GM19023 (cell line): ENCODE data around the gene CDK13.
"Not testable (repeated sequence)": the region's sequence is repeated elsewhere in the genome, so short reads cannot be mapped to it uniquely, and the experiment has no call there.

Experiments used
- ATAC-seq: cut with Tn5 transposase; IDR thresholded peaks from one replicate; pipeline ENCODE4 v1.9.1; 2021; ENCODE audit warnings: mild to moderate bottlenecking, moderate library complexity; ENCODE audit not compliant: unreplicated experiment

CDK13 gene

DNA sequence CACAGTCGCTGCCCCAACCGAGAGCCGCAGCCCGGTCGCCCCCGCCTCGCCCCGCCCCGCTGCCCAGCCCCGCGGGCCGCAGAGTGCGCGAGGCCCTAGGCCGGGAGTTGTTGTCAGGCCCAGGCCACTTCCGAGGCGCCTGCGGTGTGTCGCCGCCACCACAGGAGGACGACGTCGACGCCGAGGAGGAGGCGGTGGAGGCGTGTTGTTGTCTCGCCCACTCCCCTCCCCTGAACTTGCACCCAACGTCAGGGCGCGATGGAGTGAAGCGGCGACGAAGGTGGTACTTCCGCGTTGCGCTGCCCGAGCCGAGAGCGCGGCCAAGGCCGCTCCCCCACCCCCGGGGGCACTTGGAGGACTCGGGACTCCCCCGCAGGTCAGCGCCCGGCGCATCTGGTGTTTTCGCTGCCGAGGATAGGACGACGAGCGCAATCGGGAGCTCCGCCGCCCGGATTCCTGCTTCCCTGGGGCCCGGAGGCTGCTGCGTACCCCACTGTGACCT, at the start of gene CDK13:
Gene CDK13 (plus strand): TSS at position 286 of the 502 bp plus-strand sequence. CDS start 386 bp downstream, outside the sequence.
- ATAC-seq: peak; percentile 43

DNA sequence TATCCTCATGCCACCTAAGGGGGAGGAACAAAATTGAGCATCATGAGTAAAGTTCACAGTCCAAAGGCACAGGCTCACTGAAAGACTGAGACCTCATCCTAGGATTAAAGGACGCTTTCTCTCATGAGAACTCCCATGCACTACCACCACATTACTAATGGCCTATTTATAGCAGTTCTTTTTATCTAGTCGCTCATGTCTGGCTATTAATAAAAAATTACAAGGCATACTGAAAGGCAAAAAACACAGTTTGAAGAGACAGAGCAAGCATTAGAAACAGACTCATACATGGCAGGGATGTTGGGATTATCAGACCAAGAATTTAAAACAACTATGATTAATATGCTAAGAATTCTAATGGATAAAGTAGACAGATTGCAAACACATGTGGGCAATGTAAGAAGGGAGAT, 46.0 kb upstream of the CDK13 start:
- no peak for ATAC-seq

DNA sequence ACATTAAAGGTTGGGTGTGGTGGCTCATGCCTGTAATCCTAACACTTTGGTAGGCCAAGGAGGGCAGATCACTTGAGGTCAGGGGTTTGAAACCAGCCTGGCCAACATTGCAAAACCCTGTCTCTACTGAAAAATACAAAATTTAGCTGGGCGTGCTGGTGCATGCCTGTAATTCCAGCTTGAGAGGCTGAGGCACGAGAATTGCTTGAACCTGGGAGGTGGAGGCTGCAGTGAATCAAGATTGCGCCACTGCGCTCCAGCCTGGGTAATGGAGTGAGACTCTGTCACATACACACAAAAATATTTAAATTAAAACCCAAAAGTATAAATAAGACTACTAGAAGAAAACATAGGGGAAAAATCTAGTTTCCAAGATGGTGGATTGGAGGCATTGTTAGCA, 41.9 kb upstream of the CDK13 start:
- ATAC-seq: no peak

DNA sequence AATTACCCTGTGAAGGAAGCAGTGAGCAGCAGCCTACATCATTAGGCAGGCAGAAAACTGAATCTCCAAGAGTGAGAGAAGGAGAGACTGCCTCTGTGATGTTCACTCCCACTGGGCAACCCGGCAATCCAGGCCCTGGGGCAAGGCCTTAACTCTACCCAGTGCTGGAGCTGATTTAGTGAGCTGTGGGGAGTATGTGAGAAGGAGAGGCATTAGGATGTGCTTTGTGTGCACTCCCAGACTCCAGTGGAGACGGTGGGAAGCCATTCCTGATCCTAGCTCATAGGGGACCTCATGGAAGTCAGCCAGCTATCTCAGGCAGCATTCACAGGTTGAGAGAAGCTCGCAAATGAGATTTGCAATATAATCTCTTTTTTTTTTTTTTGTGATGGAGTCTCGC, 41.1 kb upstream of the CDK13 start:
- no peak for ATAC-seq

DNA sequence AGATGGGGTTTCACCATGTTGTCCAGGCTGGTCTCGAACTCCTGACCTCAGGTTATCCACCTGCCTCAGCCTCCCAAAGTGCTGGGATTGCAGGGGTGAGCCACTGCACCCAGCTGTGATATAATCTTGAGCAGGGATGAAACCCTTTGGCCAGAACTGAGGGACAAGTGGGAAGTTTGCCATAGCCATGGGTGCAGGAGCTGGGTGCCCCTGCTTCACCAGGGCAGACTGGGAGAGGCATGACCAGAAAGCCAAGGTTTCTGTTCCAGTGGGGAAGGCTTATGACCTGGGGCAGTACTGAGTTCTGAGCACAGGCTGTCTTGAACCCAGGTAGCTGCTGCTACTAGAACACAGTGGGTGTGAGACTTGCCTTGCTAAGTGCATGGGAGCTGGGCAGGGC, 40.5 kb upstream of the CDK13 start:
- no peak for ATAC-seq

DNA sequence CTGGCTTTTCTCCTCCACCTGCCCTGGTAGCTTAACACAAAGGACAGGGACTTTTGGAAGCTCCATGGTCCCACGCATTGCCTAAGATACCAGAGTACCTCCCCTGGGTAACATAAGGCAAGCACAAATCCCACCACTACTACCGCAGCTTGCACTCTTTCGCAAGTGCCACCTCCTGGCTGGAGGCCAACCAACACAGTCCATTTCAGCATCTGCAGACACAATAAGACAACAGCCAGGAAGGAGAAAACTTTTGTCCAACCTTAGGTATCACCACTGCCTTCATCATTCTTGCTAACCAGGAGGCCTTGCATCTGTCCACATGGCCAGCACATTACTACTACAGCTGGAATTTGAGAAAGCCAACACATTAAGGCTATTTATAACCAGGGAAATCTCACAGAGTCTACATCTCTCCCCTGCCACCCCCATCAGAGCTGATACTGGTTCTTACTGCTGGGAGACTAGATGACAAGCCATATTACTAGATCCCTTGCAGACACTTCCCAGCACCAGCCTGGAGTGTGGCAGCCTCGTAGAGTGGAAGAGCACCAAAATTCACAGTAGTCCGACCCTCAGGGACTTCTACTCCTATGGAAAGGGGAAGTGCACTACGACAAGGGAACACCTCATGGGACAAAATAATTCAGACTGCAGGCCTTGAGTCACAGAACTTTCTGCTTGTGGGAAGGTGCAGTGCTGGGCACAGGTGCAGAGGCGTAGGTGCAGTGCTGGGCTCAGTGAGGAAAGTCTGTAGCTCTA, 39.8 kb upstream of the CDK13 start:
- no peak for ATAC-seq

DNA sequence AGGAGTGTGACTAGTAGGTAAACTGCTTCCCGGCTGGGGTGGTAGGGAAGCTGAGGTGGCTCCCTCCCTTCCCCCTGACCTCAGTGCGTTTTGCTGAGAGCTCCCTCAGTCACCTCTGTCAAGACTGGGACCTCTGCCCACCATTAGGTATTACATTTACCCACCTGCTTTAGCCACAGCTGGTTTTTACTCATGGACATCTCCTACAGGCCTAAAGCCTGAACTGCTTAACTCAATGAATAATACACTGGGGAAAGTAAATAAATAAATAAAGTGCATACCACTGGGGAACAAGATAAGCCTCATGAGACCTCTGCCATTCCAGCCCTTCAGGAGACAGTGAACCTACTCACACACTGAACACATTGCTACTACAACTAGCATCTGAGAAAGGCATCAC, 38.9 kb upstream of the CDK13 start:
- ATAC-seq: no peak

DNA sequence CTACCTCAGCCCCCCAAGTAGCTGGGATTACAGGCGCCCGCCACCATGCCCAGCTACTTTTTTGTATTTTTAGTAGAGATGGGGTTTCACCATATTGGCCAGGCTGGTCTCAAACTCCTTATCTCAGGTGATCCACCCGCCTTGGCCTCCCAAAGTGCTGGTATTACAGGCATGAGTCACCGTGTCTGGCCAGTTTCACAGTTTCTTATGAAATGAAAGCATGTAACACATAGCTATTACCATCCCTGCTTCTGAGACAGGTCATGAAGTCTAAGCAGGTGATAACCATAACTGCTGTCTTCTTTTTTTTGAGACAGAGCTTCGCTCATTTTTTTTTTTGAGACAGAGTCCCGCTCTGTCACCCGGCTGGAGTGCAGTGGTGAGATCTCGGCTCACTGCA, 34.2 kb upstream of the CDK13 start:
- ATAC-seq: not testable (repeated sequence)

DNA sequence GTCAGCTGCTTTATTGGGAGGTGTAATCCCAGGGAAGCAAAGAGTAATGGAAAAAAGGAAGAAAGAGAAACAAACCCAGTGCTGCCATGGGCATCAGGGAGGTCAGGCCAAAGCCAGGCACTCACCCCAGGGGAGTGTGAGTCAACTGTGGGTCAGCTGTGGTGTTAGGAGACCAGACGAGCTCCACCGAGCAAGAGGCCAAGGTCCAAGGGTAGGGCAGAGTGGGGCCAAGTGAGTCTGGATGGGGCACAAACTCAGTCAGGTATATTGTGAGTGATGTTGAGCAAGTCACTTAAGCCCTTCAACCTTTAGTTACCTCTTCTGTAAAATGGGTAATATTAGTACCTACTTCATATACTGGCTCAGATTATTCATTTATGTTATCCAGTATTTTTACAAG, 30.4 kb upstream of the CDK13 start:
- ATAC-seq: no peak

DNA sequence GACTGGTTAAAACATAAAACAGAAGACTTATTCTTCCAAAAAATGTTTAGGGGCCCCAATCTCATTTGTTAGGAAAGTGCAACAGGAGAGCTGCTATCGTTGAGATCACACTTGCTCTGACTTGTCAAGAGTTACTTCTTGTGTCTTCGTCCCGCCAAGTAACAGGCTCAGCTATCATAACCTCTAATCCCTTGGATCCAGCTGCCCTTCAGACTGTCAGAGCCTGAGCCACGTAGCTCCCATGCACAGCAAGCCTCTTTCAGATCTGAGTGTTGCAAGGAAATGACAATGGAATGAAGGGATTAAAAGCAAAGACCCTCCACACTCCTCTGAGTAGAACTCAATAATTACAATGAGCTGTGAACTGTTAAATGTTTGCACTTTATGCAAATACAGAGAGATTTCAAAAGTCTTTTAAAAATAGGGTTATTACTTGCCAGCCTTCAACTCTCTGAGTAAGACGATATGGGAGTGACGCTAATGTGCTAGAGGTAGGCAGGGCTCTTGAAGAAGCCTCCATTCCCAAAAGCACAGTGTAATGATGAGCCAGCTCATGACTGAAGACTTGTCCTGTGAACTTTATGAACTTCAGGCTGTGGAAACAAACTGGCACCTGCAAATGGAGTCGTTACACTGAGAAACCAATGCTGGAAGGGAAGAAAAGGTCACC, 28.4 kb upstream of the CDK13 start:
- no peak for ATAC-seq

DNA sequence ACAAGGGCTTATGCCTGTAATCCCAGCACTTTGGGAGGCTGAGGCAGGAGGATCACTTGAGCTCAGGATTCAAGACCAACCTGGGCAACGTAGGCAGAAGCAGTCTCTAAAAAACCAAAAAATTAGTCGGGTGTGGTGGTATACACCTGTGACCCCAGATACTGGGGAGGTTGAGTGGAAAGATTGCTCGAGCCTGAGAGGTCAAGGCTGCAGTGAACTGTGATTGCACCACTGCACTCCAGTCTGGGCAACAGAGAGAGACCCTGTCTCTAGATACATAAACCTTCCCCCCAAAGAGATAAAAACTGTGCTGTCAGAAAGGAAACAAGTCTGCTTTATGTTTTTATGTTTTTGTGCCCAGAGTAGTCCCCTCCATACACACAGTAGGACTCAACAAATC, 27.5 kb upstream of the CDK13 start:
- no peak for ATAC-seq

DNA sequence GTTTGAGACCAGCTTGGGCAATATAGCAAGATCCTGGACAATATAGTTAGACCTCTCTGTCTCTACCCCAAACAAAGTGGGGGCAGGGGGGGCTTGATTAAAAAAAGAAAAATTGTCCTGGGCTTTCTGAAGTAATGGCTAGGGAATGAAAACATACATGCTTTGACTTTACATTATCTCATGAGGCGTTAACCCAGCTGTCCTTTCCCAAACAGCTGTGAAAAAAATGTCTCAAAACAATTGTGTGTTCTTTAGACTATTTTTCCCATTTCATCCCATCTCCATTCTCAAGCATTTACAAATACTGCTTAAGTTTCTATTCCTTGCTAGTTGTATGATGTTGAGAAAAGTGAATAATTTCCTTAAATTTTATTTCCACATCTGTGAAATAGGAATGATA, 27.0 kb upstream of the CDK13 start:
- ATAC-seq: no peak

DNA sequence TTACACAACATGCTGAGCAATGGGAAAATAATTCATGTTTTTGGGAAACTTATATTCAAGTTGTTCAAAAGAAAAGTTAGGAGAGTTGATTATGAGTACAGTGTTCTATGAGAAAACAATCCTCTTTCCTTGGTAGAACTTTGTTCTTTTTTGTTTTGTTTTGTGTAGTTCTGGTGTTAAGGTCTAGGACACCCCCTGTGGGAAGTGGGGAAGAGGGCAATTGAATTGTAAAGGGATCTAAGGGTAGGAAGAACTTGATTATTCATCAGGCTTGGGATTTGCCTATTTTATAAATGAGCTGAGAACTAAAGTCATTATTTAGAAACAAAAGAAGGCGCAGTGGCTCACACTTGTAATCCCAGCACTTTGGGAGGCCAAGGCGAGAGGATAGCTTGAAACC, 25.9 kb upstream of the CDK13 start:
- no peak for ATAC-seq

DNA sequence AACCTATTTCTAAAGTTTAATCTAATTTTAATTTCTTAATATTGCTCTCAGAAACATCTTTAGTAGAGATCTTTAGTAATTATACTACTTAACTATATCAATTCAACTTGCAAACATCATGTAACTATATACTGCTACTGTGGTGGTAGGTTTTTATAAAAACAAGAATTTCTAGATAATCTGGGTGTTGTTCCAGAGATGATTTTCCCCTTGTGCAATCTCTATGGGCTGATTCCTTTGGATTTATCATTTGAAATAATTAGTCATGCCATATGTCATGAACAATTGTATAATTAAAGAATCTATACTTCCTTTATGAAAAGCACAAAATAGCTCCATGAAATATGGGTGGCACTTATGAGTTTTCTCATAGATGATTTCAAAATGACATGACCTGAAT, 23.9 kb upstream of the CDK13 start:
- no peak for ATAC-seq

DNA sequence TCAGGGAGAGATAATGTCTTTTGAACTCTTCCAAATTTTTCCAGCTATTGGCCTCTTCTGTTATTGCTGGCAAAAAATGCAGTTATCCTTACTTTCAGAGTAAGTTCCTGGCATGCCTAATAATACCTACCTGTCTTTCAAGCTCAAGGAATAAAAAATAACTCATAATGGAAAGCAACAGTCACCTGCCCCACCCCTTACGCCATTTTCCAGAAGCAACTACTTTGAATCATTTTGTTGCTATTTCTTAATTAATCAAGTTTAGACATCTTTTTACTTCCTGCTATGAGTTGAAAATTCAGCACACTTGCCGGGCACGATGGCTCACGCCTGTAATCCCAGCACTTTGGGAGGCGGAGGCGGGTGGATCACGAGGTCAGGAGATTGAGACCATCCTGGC, 23.0 kb upstream of the CDK13 start:
- no peak for ATAC-seq

DNA sequence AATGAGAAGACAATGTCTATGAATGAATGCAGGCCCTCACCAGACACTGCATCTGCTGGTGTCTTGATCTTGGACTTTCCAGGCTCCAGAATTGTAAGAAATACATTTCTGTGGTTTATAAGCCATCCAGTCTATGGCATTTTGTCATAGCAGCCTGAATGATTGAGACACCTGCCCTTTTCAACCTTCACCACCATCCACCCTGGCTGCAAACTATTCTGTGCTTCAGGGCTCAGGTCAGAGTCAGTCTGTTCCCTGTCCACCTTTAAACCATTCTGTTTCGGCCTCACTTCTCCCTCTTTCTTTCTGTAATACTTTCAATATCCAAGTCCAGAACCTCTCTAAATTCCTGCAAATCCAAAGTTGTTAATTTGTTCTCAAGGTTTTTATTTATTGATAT, 15.9 kb upstream of the CDK13 start:
- ATAC-seq: no peak

DNA sequence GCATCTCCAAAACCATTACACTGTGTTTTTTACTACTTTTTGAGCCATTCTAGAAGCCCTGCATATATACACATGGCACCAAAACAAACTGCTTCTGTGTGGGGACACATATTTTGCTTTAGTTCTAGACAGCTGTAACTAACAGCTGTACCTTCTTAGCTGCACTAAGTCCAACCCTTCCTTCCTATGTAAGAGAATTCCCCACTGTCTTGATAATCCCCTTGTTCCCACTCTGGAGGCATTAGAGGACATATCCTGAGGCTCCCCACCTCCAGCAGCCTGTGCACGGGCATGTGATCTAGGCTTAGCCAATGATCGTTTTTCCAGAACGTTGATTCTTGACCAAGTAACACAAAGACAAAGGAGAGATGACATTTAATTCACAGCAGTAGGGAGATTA, 13.3 kb upstream of the CDK13 start:
- ATAC-seq: no peak

DNA sequence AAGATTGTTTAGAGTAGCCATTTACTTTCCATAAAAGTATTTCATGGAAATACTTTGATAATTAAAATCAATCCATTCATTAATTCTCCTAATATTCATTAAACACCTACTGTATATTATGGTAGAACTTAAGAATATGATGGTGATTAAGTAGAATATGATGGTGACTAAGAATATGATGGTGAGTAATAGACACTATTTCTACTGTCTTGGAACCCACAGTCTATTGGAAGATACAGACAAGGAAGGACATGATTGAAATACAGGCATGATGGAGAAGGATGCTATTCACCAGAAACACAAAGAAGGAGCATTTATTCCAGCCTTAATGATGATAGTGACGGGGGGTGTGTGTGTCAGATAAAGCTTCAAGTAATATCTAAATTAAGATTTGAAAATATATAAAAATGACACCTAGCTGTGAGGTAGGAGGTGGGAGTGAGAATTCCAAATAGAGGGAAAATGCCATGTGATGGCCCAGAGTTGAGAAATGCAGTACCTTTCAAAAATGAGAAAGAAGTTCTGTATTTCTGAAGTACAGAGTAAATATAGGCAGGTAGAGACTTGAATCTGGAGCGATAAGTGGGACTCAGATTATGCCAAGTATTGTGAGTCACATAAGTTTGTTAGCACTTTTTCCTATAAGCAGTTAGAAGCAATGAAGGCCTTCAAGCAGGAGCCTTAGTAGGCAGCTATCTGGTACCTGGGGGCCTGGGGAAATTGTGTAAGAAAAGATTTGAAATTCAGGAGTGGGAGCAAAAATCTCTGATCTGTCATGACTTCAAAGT, 12.5 kb upstream of the CDK13 start:
- ATAC-seq: no peak

DNA sequence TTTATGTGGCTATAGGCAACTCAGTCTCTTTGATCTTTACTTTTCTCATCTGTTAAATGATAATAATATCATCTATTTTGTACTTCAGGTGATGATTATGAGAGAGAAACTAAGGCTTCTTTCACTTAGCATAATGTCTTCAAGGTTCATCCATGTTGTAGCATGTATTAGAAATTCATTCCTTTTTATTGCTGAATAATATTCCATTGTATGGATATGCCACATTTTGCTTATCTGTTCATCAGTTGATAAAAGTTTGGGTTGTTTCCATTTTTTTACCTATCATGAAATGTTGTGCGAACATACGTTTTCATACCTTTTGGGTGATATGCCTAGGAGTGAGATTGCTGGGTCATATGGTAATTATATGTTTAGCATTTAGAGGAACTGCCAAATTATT, 7.2 kb upstream of the CDK13 start:
- no peak for ATAC-seq

DNA sequence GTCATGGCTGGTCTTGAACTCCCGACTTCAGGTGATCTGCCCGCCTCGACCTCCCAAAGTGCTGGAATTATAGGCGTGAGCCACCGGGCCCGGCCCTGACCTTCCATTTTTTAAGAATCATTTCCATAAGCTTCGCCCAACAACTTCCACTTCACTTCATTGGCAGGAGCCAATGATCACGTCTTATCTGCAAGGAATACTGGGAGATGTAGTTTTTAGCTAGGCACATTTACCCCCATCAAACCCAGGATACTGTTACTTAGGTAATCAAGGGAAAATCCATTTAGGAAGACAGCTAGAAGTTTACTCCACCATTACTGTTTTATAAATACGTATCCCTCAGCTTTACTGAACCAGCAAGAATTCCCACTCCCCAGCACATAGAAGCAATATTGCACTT, 3.4 kb upstream of the CDK13 start:
- no peak for ATAC-seq

DNA sequence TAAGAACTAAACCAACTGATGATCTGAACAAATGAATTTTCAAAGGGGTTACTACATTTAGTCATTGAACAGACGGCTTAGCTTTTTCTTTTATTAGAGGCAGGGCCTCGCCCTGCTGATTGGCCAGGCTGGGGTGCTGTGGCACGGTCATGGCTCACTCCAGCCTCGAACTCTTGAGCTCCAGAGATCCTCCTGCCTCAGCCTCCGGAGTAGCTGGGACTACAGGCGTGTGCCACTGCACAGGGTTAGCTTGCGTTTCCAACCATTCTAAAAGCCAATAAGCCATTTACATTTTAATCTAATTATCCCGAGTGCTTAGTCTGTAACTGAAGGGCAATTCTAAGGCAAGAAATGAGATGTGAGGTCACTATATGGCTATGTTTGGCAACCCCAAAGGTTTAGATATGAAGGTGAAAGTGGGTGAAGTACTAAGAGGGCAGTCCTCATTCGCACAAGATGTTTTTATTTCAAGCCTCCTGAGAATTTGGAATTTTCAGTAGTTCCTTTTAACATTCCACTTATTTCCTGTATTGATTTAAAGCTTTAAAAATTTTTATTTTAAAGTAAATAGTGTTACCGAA, 1.6 kb upstream of the CDK13 start:
- no peak for ATAC-seq
